AG08395 (cell line): Measurements from ENCODE around the gene TRIM24.

ENCODE experiments used
- DNase-seq: peaks from one replicate; pipeline ENCODE4 v3.0.0; 2012; ENCODE audit warnings: mixed read lengths, low spot score

Gene TRIM24

DNA sequence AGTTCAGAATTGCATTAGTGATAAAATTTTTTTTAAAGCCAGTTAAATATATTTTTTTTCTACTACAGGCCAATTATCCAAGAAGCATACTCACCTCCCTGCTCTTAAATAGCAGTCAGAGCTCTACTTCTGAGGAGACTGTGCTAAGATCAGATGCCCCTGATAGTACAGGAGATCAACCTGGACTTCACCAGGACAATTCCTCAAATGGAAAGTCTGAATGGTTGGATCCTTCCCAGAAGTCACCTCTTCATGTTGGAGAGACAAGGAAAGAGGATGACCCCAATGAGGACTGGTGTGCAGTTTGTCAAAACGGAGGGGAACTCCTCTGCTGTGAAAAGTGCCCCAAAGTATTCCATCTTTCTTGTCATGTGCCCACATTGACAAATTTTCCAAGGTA lies 119.1 kb downstream of the TRIM24 start:
- DNase-seq, result no peak

DNA sequence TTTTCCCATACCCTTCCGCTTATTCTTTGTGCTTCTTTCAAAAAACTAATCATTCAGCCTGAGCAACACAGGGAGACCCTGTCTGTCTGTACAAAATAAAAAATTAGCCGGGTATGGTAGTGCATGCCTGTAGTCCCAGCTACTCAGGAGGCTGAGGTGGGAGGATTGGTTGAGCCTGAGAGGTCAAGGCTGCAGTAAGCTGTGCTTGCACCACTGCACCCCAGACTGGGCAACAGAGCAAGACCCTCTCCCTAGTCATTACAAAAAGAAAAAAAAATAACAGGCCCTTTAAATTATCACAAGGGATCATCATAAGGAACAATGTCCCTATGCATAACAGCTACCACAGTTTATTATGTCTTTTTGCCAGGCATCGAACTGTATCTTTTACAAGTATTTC lies 119.6 kb downstream of the TRIM24 start:
- no peak for DNase-seq

GRCh38 chr7:138581065-138581464 lies 121.0 kb downstream of the TRIM24 start:
- no peak for DNase-seq

- DNase-seq, result no peak
Measured at GRCh38 chr7:138584283-138584682, 124.2 kb downstream of the TRIM24 start.

DNA sequence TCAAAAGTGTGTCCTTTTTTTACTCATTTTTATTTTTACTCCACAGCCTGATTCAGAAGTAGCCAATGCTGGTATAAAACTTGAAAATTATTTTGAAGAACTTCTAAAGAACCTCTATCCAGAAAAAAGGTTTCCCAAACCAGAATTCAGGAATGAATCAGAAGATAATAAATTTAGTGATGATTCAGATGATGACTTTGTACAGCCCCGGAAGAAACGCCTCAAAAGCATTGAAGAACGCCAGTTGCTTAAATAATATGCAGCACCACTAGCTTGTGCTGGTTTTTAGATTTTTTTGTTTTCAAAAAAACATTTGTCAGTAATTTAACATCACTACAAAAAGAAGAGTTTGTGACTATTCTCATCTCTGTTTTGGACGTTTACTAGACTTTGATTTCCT lies 124.6 kb downstream of the TRIM24 start:
- DNase-seq, result no peak

GRCh38 chr7:138585283-138585993 lies 125.4 kb downstream of the TRIM24 start:
- DNase-seq, result no peak

DNA sequence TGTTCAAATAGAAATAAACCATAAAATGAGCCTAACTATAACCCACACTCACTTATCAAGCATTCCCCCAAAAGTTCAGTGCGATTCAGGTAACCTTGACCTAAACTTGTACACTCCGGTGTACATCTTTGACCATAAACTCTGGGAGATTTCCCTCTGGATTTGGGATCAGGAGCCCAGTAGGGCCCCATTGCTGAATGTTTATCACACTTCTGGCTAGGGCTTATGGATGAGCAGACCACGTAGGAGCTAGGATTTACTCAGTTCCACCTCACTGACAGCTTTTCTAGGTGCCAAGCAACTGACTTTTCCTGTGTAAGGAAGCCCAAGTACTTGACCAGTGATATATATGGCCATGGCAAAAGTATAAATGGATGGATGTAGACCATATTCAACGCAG lies 127.4 kb downstream of the TRIM24 start:
- no peak for DNase-seq

DNA sequence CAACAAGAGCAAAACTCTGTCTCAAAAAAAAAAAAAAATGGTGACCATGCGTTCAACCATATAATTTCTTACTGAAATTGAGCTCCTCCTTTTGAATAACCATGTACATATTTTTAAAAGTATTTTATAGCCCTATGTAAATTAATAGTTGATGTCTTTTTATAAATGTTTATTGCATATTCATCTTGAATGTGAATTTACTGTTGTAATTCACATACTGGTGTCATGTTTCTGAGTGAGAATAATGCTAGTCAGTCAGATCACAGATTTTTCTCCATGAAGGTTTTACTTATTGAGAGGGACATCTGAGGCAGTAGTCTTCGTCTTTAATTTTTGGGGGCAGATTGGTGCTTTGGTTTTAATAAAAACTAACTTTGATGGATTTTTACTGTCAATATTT lies 128.9 kb downstream of the TRIM24 start:
- no peak for DNase-seq

- no peak for DNase-seq
Measured at GRCh38 chr7:138590154-138590553, 130.1 kb downstream of the TRIM24 start.

GRCh38 chr7:138595454-138595853 lies 135.4 kb downstream of the TRIM24 start:
- no peak for DNase-seq

GRCh38 chr7:138602451-138602850 lies 142.4 kb downstream of the TRIM24 start:
- no peak for DNase-seq

- no peak for DNase-seq
Measured at GRCh38 chr7:138603549-138604318, 143.7 kb downstream of the TRIM24 start.

GRCh38 chr7:138606236-138606635 lies 146.2 kb downstream of the TRIM24 start:
- DNase-seq, result no peak

DNA sequence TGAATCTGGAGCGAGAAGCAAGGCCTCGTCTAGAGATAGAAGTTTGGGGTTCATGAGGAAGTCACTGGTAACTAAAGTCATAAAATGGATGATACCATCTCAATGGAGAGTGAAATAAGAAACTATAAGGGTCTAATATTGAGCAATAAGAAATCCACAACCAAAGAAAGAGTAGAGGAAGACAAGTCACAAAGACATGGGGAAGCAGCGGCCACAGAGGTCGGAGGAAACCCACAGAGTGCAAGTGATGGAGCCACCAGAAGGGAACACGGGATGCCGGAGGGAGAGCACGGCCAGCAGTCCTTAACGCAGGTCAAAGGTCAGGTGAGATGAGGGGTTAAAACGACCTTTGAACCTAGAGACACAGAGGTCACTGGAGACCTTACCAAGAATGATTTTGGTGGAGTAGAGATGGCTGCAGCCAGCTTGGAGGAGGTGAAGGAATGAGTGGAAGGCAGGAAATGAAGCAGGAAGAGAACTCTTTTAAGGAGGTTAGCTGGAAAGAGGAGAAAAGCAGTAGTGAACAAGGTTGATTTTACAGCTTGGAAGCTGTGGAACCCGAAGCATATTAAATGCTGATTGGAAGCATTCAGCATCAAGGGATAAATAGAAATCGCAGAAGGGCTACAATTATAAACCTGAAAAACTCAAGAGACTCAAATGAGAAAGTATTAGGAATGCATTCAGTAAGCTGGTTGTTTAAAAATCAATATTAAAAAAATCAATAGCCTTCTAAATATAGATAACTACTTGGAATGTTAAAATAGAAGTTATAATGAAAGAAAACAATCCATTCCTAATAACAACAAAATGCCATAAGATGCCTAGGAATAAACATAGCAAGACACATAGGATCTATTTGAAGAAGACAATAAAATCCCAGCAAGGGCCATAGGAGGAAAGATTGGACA lies 147.4 kb downstream of the TRIM24 start:
- no peak for DNase-seq

DNA sequence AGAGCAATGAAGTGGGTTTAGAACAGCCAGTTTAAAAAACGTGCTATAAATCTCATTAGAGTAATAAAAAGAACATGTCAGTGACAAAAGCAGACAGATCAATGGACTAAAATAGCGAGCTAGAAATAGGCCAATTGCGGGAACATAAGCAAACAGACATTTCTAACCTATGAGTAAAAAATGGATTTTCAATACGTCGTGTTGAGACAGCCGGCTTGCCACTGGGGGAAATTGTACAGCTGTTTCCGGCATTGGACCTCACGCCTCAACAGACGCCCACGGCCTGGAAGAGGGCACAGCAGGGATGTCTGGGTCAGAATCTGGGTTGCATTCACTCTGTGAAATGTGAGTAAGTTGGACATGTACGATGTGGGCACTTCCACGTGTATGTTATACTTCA lies 148.2 kb downstream of the TRIM24 start:
- peak; percentile 33 for DNase-seq

DNA sequence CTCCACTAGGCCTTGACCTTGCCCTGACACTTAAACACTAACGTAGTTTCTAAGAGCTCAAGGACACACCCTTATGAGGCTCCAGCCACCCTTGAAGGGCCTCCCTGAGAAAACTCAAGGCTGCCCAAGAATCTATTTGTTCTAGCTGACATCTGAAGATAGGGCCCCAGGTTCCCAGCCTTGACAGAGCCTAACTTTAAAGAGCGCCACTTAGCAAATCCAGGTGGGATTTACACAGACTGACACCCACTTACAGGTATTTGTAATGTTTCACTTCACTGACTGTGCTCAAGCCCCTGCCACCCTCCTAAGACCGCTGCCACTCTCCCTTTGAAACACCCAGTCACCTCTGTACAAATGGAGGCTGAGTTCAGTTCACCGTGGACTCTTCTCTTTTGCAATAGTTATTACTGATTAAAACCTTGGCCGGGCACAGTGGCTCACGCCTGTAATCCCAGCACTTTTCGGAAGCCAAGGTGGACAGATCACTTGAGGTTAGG lies 150.7 kb downstream of the TRIM24 start:
- no peak for DNase-seq

DNA sequence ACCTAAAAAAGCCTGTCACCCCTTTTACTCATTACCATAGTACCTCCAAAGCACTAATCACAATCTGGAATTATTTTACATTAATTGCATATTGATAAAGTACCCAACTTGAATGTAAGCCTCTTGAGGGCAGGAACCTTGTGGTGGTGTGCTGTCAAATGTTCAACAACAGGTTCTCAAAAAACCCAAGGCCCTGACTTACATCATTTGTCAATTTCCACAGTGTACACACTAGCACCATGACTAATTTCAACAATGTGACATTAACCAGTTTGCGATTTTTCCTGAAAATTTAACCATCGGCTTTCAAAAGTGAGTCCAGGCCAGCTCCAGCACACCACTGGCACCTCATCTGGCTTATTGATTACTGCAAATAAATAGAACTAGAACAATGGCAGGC lies 153.6 kb downstream of the TRIM24 start:
- no peak for DNase-seq

DNA sequence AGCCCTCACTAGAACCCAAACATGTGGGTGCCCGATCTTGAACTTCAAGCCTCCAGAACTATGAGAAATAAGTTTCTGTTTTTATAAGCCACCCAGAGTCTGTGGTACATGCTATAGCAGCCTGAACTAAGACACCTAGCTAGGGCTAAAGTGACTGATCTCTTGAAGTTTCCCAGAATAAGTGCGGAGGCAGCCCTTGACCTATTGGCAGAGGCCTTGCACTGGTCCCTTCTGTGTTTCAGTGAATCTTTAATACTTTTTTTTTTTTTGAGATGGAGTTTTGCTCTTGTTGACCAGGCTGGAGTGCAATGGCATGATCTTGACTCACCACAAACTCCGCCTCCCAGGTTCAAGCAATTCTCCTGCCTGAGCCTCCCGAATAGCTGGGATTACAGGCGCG lies 156.0 kb downstream of the TRIM24 start:
- no peak for DNase-seq

DNA sequence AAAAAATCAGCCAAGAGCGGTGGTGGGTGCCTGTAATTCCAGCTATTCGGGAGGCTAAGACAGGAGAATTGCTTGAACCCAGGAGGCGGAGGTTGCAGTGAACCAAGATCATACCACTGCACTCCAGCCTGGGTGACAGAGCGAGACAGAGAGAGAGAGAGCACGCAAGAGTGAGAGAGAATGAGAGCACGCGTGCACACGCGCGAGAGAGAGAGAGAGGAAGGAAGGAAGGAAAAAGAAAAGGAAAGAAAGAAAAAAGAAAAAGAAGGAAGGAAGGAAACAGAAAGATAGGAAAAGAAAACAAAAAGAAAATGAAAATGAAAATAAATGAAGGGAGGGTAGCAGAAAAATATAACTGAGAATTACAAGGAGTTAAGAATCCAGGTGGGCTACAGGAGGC lies 158.4 kb downstream of the TRIM24 start:
- DNase-seq, result no peak

DNA sequence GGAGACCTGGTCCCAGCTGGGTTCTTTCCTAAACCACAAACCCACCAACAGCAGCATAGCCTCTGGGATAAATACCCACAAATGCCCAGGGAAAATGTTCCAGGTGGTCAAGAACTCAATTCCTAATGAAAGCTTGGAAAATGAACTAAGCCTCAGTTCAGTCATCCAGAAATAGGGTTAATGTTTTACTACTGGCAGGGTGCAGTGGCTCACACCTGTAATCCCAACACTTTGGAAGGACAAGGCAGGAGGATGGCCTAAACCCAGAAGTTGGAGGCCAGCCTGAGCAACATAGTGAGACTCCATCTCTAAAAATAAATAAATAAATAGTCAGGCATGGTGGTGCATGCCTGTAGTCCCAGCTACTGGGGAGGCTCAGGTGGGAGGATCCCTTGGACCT lies 158.9 kb downstream of the TRIM24 start:
- DNase-seq, result no peak

- no peak for DNase-seq
Measured at GRCh38 chr7:138622841-138623240, 162.8 kb downstream of the TRIM24 start.

DNA sequence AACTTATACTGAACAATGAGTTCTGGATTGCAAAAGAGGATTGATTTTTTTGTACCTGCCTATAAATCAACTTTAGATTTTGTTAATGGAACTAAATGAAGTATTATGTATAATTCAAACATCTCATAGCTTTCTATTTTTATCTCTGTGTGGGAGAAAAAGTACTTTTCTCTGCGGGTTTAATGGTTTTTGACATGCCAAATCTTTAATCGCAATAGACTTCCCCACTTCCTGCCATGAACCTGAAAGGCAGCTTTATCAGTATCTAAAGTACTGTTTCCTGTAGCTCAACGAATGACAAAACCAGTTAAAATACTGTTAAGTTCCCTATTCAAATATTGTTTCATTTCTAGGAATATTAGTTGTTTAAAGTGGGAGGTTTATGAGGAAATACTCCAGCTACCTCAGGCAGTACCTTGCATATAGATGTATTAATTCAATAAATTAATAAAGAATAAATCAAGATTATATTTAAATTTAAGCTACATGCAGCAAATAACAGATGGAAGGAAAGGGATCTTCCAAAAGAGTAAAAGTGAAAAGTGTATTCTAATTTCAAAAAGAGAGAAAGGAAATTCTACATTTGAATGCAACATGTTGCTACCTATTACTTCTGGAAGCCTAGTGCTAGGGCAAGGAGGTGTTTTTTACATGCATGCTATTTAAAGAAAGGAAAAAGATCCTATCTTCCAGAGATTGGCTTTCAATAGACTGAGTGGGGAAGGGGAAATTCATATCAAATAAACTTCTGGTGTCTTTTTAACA lies 165.2 kb downstream of the TRIM24 start:
- no peak for DNase-seq
